GM12892 (cell line): ENCODE results near the gene SPG11.

Experiments
- POLR2A ChIP-seq: IDR thresholded peaks from 2 replicates; pipeline ENCODE4 v1.6.1; 2011; ENCODE audit warnings: low read depth, low read length, control low read depth
- POLR2AphosphoS5 ChIP-seq: IDR thresholded peaks from 2 replicates; pipeline ENCODE4 v1.6.1; 2011; ENCODE audit warnings: low read depth, low read length, control low read depth

DNA sequence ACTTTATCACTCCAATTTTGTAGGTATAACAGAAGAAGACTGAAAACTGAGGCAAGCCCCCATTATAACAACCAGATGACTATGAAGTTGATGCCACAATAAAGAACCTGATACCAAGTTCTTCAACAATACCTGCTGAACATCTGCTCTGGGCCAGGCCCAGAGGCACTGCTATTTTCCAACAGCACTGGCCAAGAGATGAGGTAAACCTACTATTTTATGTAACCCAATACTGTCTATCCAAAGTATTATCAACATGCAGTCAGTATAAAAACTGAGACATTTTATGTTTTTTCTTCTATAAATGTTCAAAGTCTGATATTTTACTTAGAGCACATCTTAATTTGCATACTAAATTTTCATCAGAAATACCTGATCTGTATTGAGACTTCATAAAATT lies 6.1 kb downstream of the SPG11 start:
- TF ChIP-seq POLR2A (no peak), POLR2AphosphoS5 (no peak)
